Measurements from ENCODE around the gene GHRH. TPM values are rescaled to one million over a fixed set of nuclear protein-coding genes. Genes with fewer than 3 reads are reported as not detected.

Gene GHRH
- total RNA-seq, 1 donor from 2014 or later, result not detected

DNA sequence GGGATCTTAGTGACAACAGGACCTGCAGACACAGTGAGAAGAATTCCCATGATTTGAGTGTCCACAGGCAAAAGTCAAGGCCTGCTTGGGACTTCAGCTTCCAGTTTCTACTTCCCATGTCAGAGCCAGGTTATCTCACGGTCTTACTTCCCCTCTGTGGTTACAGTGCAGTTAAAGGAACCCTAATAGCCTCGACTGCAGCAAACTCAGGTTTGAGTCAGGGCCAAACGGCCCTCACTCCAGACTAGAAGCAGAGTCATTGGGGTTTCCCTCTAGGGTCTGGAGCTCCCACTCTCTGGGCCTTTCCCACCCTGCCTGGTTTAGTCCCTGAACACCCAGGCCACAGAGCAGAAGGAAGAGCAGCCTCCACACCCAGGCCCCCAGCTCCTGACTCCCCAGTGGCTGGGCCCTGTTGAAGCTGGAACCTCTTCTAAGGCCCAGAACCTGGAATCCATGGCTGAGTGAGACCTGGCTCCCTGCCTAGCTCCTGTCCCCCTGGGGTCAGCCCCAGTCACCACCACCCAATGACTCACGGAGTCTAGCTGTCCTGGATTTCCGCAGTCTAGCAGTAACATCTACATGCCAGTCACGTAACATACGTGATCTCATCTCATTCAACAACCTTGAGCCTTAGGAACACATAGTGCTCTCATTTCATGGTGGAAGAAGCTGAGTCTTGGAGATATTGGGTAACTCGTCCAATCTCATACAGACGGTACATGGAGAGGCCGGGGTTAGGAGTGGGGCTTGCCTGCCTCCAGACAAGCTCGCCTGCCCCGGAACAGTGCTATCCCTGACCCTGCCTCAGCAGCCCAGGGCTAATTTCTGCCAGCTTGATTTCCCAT lies 9.2 kb upstream of the GHRH start:
- Mint-ChIP-seq H3K9me3 (ENCODE audit: unreplicated experiment) (no peaks in the 10 kb centered on the region), H3K36me3 (ENCODE audit: unreplicated experiment) (no peaks in the 10 kb centered on the region), H3K4me3 (ENCODE audit: unreplicated experiment) (no peak overlapping the region), H3K27ac (ENCODE audit: unreplicated experiment) (no peak overlapping the region), H3K4me1 (ENCODE audit: unreplicated experiment) (peaks cover 2% of the 10 kb centered on the region), H3K27me3 (ENCODE audit: unreplicated experiment) (peaks cover 13% of the 10 kb centered on the region)
- TF ChIP-seq, protein P1, sequence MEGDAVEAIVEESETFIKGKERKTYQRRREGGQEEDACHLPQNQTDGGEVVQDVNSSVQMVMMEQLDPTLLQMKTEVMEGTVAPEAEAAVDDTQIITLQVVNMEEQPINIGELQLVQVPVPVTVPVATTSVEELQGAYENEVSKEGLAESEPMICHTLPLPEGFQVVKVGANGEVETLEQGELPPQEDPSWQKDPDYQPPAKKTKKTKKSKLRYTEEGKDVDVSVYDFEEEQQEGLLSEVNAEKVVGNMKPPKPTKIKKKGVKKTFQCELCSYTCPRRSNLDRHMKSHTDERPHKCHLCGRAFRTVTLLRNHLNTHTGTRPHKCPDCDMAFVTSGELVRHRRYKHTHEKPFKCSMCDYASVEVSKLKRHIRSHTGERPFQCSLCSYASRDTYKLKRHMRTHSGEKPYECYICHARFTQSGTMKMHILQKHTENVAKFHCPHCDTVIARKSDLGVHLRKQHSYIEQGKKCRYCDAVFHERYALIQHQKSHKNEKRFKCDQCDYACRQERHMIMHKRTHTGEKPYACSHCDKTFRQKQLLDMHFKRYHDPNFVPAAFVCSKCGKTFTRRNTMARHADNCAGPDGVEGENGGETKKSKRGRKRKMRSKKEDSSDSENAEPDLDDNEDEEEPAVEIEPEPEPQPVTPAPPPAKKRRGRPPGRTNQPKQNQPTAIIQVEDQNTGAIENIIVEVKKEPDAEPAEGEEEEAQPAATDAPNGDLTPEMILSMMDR (IDR thresholded peaks at IDR 0.05), result no peak
- no peak for DNase-seq (ENCODE audit: extremely low spot score, unreplicated experiment)

DNA sequence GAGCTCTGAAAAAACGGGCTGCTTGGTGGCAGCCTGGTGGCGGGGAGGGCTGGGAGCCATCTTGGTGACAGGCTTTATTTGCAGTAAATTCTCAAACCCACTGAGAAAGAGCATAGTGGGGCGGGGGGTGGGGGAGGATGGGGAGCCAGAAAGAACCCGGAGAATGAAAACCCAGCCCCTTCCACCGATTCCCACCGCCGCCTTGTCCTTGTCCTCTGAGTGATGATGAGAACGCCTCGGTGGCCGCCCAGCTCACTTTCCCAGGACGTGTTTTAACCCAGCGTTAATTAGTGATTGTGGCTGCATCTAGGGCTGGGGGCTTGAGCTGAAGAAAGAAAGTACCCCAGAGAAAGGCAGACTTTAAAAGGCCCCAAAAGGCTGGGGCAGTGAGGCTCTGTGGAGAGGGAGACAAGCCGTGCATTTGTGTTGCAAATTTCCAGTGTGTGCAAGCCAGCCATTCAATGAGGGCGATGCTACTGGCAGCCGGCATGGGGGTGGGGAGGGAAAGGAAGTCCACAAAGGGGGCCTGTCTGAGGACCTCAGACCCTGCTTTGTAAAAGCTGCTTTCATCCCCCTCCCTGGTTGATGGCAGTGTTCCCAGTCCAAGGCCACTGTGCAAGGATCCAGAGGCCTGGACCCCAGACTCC lies 6.2 kb upstream of the GHRH start:
- Mint-ChIP-seq H3K27ac (ENCODE audit: unreplicated experiment) (no peak overlapping the region), H3K9me3 (ENCODE audit: unreplicated experiment) (no peaks in the 10 kb centered on the region), H3K4me3 (ENCODE audit: unreplicated experiment) (no peak overlapping the region), H3K27me3 (ENCODE audit: unreplicated experiment) (peaks cover 13% of the 10 kb centered on the region), H3K4me1 (ENCODE audit: unreplicated experiment) (peaks cover 2% of the 10 kb centered on the region), H3K36me3 (ENCODE audit: unreplicated experiment) (no peaks in the 10 kb centered on the region)
- TF ChIP-seq, protein P1 (IDR thresholded peaks at IDR 0.05), result no peak
- DNase-seq (ENCODE audit: extremely low spot score, unreplicated experiment), result no peak

DNA sequence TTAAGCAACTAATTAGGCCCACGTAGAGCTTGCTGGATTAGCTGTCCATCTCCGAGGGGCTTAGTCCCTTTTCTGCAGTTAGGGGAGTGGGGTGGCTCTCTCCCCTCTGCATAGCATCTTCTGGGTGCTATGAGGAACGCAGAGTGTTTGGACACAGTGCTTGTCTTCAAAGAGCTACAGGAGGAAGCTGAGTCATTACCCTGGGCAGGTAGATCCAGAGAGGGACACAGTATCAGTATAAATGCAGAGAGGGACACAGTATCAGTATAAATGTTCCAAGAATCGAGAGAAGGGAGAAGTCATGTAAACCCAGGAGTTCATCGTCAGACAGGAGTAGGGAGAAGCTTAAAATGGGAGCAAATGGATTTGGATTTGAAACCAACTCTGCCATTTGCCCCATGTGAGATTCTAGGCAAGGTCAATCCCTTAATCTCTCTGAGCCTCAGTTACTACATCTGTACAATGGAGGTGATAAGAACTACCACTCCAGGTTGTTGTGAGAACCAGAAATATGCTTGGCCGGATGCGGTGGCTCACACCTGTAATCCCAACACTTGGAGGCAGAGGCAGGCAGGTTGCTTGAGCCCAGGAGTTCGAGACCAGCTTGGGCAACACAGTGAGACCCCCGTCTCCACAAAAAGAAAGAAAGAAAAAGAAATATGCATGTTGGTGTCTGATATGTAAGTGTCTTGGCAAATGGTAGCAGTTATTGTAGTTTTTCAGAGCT lies 5.5 kb upstream of the GHRH start:
- no peak overlapping the region for H3K4me3 Mint-ChIP-seq (ENCODE audit: unreplicated experiment)
- no peaks in the 10 kb centered on the region for H3K9me3 Mint-ChIP-seq (ENCODE audit: unreplicated experiment)
- no peak overlapping the region for H3K27ac Mint-ChIP-seq (ENCODE audit: unreplicated experiment)
- peaks cover 2% of the 10 kb centered on the region for H3K4me1 Mint-ChIP-seq (ENCODE audit: unreplicated experiment)
- H3K27me3 Mint-ChIP-seq (ENCODE audit: unreplicated experiment), result peaks cover 17% of the 10 kb centered on the region
- no peaks in the 10 kb centered on the region for H3K36me3 Mint-ChIP-seq (ENCODE audit: unreplicated experiment)
- TF ChIP-seq, protein P1 (IDR thresholded peaks at IDR 0.05), result no peak
- DNase-seq (ENCODE audit: extremely low spot score, unreplicated experiment), result no peak

DNA sequence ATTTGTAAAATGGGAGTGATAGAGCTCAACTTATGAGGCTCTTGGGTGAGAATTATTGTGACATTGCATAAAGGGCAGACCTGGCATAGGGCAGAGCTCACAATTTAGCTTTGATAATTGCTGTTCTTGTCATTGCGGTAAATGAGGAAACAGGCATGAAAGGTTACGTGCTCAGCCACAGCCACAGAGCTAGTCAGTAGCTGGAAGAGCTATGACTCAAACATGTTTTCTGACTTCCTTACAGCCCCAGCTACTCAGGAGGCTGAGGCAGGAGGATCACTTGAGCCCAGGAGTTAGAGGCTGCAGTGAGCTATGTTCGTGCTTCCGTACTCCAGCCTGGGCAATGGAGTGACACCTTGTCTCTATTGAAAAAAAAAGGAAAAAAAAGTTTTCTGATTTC lies 3.5 kb upstream of the GHRH start:
- Mint-ChIP-seq H3K36me3 (ENCODE audit: unreplicated experiment) (no peaks in the 10 kb centered on the region), H3K4me1 (ENCODE audit: unreplicated experiment) (peaks cover 2% of the 10 kb centered on the region), H3K27ac (ENCODE audit: unreplicated experiment) (no peak overlapping the region), H3K4me3 (ENCODE audit: unreplicated experiment) (no peak overlapping the region), H3K9me3 (ENCODE audit: unreplicated experiment) (no peaks in the 10 kb centered on the region), H3K27me3 (ENCODE audit: unreplicated experiment) (peaks cover 35% of the 10 kb centered on the region)
- TF ChIP-seq, protein P1 (IDR thresholded peaks at IDR 0.05), result no peak
- DNase-seq (ENCODE audit: extremely low spot score, unreplicated experiment), result no peak

DNA sequence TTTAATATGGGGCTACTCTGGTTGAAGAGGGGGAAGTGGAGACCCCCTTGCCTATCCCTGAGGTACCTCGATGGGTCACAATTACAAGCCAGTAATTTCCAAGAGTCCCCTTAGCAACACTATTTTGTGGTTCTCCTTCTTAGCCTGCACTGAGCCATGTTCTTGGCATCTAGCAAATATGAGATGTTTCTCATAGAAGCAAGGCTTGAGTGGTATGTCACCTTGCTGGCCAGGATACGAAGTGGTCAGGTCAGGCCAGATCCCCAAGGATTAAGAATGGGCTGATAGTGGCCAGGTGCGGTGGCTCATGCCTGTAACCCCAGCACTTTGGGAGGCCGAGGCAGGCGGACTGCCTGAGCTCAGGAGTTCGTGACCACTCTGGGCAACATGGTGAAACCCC lies 2.1 kb upstream of the GHRH start:
- Mint-ChIP-seq H3K4me3 (ENCODE audit: unreplicated experiment) (no peak overlapping the region), H3K36me3 (ENCODE audit: unreplicated experiment) (no peaks in the 10 kb centered on the region), H3K27ac (ENCODE audit: unreplicated experiment) (no peak overlapping the region), H3K4me1 (ENCODE audit: unreplicated experiment) (no peaks in the 10 kb centered on the region), H3K9me3 (ENCODE audit: unreplicated experiment) (no peaks in the 10 kb centered on the region), H3K27me3 (ENCODE audit: unreplicated experiment) (peaks cover 49% of the 10 kb centered on the region)
- DNase-seq (ENCODE audit: extremely low spot score, unreplicated experiment), result no peak
- TF ChIP-seq, protein P1 (IDR thresholded peaks at IDR 0.05), result no peak

Data from osteocyte (in vitro differentiated cells).